HepG2 (cell line): ENCODE data around the gene TLE1. TPM values are rescaled to one million over a fixed set of nuclear protein-coding genes. Genes with fewer than 3 reads are reported as not detected.

Experiments used
- ATAC-seq: fragments of 200-7000 bp; cut with Tn5 transposase; 3 replicates; pipeline ENCODE4 v1.9.1; 2020; ENCODE audit warnings: mild to moderate bottlenecking, moderate library complexity
- BruUV-seq: library from RNA; stranded (reverse); fragments of 400-500 nt; replicated peaks from 2 replicates; lab custom pipeline; 2021; lab: Mats Ljungman, UMichigan
- CTCF ChIA-PET: fragments of 300-600 bp; formaldehyde crosslinking; extraction: SDS; loops from one replicate; lab custom pipeline; 2021; ENCODE audit warnings: low total read pairs, inconsistent platforms, low intra/inter-chr PET ratio; lab: Yijun Ruan, JAX
- POLR2A ChIA-PET: fragments of 350-600 bp; sonication (Branson Sonifier 250); formaldehyde crosslinking; loops from one replicate; lab custom pipeline; 2020; ENCODE audit warnings: antibody characterized with exemption, inconsistent platforms; lab: Yijun Ruan, JAX
- DNase-seq: peaks from one replicate; pipeline ENCODE4 v3.0.0-alpha.2; 2015; ENCODE audit warnings: low spot score
- FAIRE-seq: peaks from 3 replicates; lab custom pipeline; 2011; peaks lifted over from hg19 to GRCh38; lab: Jason Lieb, UNC
- H2AFZ ChIP-seq: one replicate; pipeline ENCODE4 v1.6.1; 2011; ENCODE audit warnings: low read length, inconsistent platforms
- H3K27ac ChIP-seq: fragments of 300-600 bp; 3 replicates; pipeline ENCODE4 v1.8.0; 2011; ENCODE audit warnings: mixed run types, mild to moderate bottlenecking, mixed read lengths, low read length, inconsistent platforms; ENCODE audit not compliant: insufficient read depth; ENCODE audit errors: extremely low read length
- H3K27me3 ChIP-seq, 2 experiments: fragments of 200-600 bp in 1 of 2; 2 replicates in 1 of 2; 3 replicates in 1 of 2; pipeline versions ENCODE4 v1.6.0 to v1.8.0; 2011; ENCODE audit warnings: low read length in 2 of 2, mild to moderate bottlenecking in 2 of 2, moderate library complexity in 2 of 2, inconsistent platforms in 1 of 2; ENCODE audit not compliant: insufficient read depth in 2 of 2, control insufficient read depth in 1 of 2
- H3K36me3 ChIP-seq, 2 experiments: fragments of 200-600 bp in 1 of 2; replicated peaks in 1 of 2; 2 replicates in 1 of 2; 3 replicates in 1 of 2; pipeline versions ENCODE4 v1.5.1 to v1.8.0; 2011; ENCODE audit warnings: low read length in 2 of 2, inconsistent platforms in 1 of 2; ENCODE audit not compliant: insufficient read depth in 2 of 2, control insufficient read depth in 1 of 2
- H3K4me1 ChIP-seq: 2 replicates; pipeline ENCODE4 v1.5.1; 2012; ENCODE audit warnings: low read length, inconsistent platforms; ENCODE audit not compliant: insufficient read depth
- H3K4me2 ChIP-seq: 2 replicates; pipeline ENCODE4 v1.6.0; 2011; ENCODE audit warnings: low read depth, low read length, inconsistent platforms
- H3K4me3 ChIP-seq, 3 experiments: fragments of 200-600 bp in 1 of 3; sonication (generic), shearing (Covaris generic) in 1 of 3; replicated peaks in 1 of 3; 2 replicates each; pipeline ENCODE4 v1.5.1; 2011 to 2016; ENCODE audit warnings: low read length in 3 of 3, inconsistent platforms in 2 of 3, low read depth in 2 of 3, mild to moderate bottlenecking in 2 of 3, control low read depth in 1 of 3, mixed read lengths in 1 of 3; ENCODE audit not compliant: insufficient read depth in 1 of 3
- H3K79me2 ChIP-seq: one replicate; pipeline ENCODE4 v1.6.1; 2011; ENCODE audit warnings: low read length, inconsistent platforms; ENCODE audit not compliant: insufficient read depth
- H3K9ac ChIP-seq: 2 replicates; pipeline ENCODE4 v1.6.0; 2011; ENCODE audit warnings: mild to moderate bottlenecking, low read depth, low read length, inconsistent platforms; ENCODE audit not compliant: insufficient read depth
- H3K9me3 ChIP-seq: 2 replicates; pipeline ENCODE4 v1.5.1; 2012; ENCODE audit warnings: mild to moderate bottlenecking, low read length
- H4K20me1 ChIP-seq: 2 replicates; pipeline ENCODE4 v1.6.0; 2011; ENCODE audit warnings: inconsistent platforms, mild to moderate bottlenecking, low read length, moderate library complexity; ENCODE audit not compliant: insufficient read depth
- CHD4 ChIP-seq: fragments of 200-600 bp; sonication (generic); IDR thresholded peaks from 2 replicates; pipeline ENCODE4 v1.7.0; 2017; ENCODE audit warnings: mild to moderate bottlenecking, low read length, borderline replicate concordance
- CREB1 ChIP-seq, 2 experiments: fragments of 450-650 bp in 1 of 2; IDR thresholded peaks; 2 replicates each; pipeline ENCODE4 v1.6.1; 2016 to 2017; ENCODE audit warnings: control low read depth in 1 of 2, mild to moderate bottlenecking in 1 of 2, missing compliant biosample characterization in 1 of 2, missing genetic modification characterization in 1 of 2
- HOXA9 ChIP-seq: sonication (generic); formaldehyde crosslinking; IDR thresholded peaks from 2 replicates; pipeline ENCODE4 v1.8.1; 2022; ENCODE audit warnings: missing genetic modification reagents, mild to moderate bottlenecking, moderate library complexity, borderline replicate concordance
- NFIC ChIP-seq: IDR thresholded peaks from 2 replicates; pipeline ENCODE4 v1.6.1; 2012; ENCODE audit warnings: mild to moderate bottlenecking, low read length, inconsistent platforms
- SMYD3 ChIP-seq: sonication (generic); formaldehyde crosslinking; IDR thresholded peaks from 2 replicates; pipeline ENCODE4 v1.8.1; 2023; ENCODE audit warnings: mild to moderate bottlenecking, missing genetic modification reagents
- UBTF ChIP-seq: sonication (generic); formaldehyde crosslinking; IDR thresholded peaks from 2 replicates; pipeline ENCODE4 v1.4.0; 2020; ENCODE audit warnings: mild to moderate bottlenecking, missing genetic modification reagents
- ZKSCAN5 ChIP-seq: sonication (generic); formaldehyde crosslinking; IDR thresholded peaks from 2 replicates; pipeline ENCODE4 v1.5.1; 2020; ENCODE audit warnings: mild to moderate bottlenecking, missing genetic modification reagents
- ZNF142 ChIP-seq: sonication (generic); formaldehyde crosslinking; IDR thresholded peaks from 2 replicates; pipeline ENCODE4 v1.4.0; 2020; ENCODE audit warnings: missing genetic modification reagents
- ZNF547 ChIP-seq: sonication (generic); formaldehyde crosslinking; IDR thresholded peaks from 2 replicates; pipeline ENCODE4 v1.5.1; 2020; ENCODE audit warnings: mild to moderate bottlenecking, missing genetic modification reagents
- WGBS: methylation state at CpG from one replicate; pipeline ENCODE4 v1.1.6; 2017; ENCODE audit warnings: low lambda C conversion rate; 5-methylcytosine and 5-hydroxymethylcytosine counted together
- in situ Hi-C: cut with HindIII; loops from 2 replicates; pipeline ENCODE4 v1.10.0; 2017; ENCODE audit warnings: low pct_unique_long_range_greater_than_20kb; ENCODE audit not compliant: extremely low pct_ligation_motif_present
- intact Hi-C: fragments of 100-400 bp; cut with micrococcal nuclease; formaldehyde crosslinking; loops from one replicate; pipeline ENCODE4 v1.10.0; 2022; ENCODE audit not compliant: unreplicated experiment
- polyA plus RNA-seq, 8 experiments: library from polyadenylated mRNA; depleted of rRNA in 3 of 8; stranded (reverse) in 7 of 8; unstranded in 1 of 8; fragments of >200 nt; fragmentation: Illumina TruSeq in 4 of 8; extraction: Trizol in 4 of 8; gene quantifications; 2 replicates each; pipeline versions ENCODE4 v1.2.1 to v1.2.3, GENCODE V29; 2011 to 2016; ENCODE audit warnings: low read depth in 4 of 8, missing spikeins in 1 of 8, mixed read lengths in 1 of 8; ENCODE audit not compliant: insufficient read depth in 1 of 8
- total RNA-seq, 5 experiments: library from RNA; depleted of rRNA; stranded (reverse); fragments of >200 nt; fragmentation: Illumina TruSeq; extraction: Trizol; gene quantifications; 2 replicates each; pipeline ENCODE4 v1.2.3, GENCODE V29; 2016; ENCODE audit warnings: low read depth in 1 of 5
- TF ChIP-seq, protein P1 (sequence below): sonication (generic); formaldehyde crosslinking; IDR thresholded peaks from 2 replicates; pipeline ENCODE4 v1.5.1; 2020; ENCODE audit warnings: missing genetic modification reagents, mild to moderate bottlenecking, borderline replicate concordance

The TLE1 gene
- total and polyA plus RNA-seq, 2 of the 13 experiments (the other 11 are each of a cell fraction or from before 2014, with no cell fraction given), result 35.9 to 109 TPM

- H3K27me3 ChIP-seq, result no peaks in the 10 kb centered on the region
- intact Hi-C loops (no loop called here), in situ Hi-C loops (no loop called here)
- H3K27ac ChIP-seq, result no peak overlapping the region
- 0 out of 2 replicates have a peak, but pooled peaks cover 2% of the 10 kb centered on the region for H3K4me1 ChIP-seq
- BruUV-seq, result no TSS peak
- H3K4me3 ChIP-seq, result no peak overlapping the region
- H3K9me3 ChIP-seq, result no peaks in the 10 kb centered on the region
- TF ChIP-seq NFIC (no peak), UBTF (no peak), HOXA9 (CRISPR knock-in tag) (no peak), ZKSCAN5 (no peak), CHD4 (no peak), SMYD3 (CRISPR knock-in tag) (no peak), ZNF547 (CRISPR knock-in tag) (no peak), ZNF142 (CRISPR knock-in tag) (no peak), CREB1 (IDR thresholded peaks at IDR 0.05) (no peak), CREB1 (CRISPR knock-in tag; IDR thresholded peaks at IDR 0.05) (no peak)
- TF ChIP-seq, protein P1, sequence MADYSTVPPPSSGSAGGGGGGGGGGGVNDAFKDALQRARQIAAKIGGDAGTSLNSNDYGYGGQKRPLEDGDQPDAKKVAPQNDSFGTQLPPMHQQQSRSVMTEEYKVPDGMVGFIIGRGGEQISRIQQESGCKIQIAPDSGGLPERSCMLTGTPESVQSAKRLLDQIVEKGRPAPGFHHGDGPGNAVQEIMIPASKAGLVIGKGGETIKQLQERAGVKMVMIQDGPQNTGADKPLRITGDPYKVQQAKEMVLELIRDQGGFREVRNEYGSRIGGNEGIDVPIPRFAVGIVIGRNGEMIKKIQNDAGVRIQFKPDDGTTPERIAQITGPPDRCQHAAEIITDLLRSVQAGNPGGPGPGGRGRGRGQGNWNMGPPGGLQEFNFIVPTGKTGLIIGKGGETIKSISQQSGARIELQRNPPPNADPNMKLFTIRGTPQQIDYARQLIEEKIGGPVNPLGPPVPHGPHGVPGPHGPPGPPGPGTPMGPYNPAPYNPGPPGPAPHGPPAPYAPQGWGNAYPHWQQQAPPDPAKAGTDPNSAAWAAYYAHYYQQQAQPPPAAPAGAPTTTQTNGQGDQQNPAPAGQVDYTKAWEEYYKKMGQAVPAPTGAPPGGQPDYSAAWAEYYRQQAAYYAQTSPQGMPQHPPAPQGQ (CRISPR knock-in tag), result no peak
- no peaks in the 10 kb centered on the region for H4K20me1 ChIP-seq
- peaks cover 14 to 68% of the 10 kb centered on the region in 2 experiments for H3K36me3 ChIP-seq
- 98% methylated on average over 3 of the region's 3 CpGs for WGBS
- H3K79me2 ChIP-seq, result no peaks in the 10 kb centered on the region
- ChIA-PET POLR2A (no interaction called here), CTCF (no interaction called here)
- H3K9ac ChIP-seq, result no peak overlapping the region
- DNase-seq, result no peak
- H3K4me2 ChIP-seq, result no peak overlapping the region
- peak; percentile 55 for ATAC-seq
- no peak for FAIRE-seq
- no peak overlapping the region for H2AFZ ChIP-seq
These were observed 69.9 kb downstream of the TLE1 start for GRCh38 chr9:81619353-81620001.
